HL-60 (cell line): ENCODE results near the gene PRPF40B.

ENCODE experiments used
- CTCF ChIP-seq: IDR thresholded peaks from one replicate; pipeline ENCODE4 v1.5.1; 2011; ENCODE audit warnings: low read length, control low read depth, inconsistent platforms; ENCODE audit not compliant: insufficient read depth
- POLR2AphosphoS5 ChIP-seq: IDR thresholded peaks from 2 replicates; pipeline ENCODE4 v1.6.1; 2012; ENCODE audit warnings: low read depth

GRCh38 chr12:49647827-49648711 is 24.7 kb downstream of the PRPF40B start:
- no peak for TF ChIP-seq CTCF
- TF ChIP-seq POLR2AphosphoS5: no peak
